ENCODE data around the gene R3HDM1. TPM values are rescaled to one million over a fixed set of nuclear protein-coding genes. Genes with fewer than 3 reads are reported as not detected.
"Not testable (repeated sequence)": the region's sequence is repeated elsewhere in the genome, so short reads cannot be mapped to it uniquely, and the experiment has no call there.

R3HDM1 gene
- total RNA-seq, 2 experiments from 2014 or later = 37.3 to 38.5 TPM

GRCh38 chr2:135663148-135663700 is 131.9 kb downstream of the R3HDM1 start:
- Mint-ChIP-seq H3K4me3 (no peak overlapping the region), H3K36me3 (ENCODE audit: low read depth) (peaks cover 37% of the 10 kb centered on the region), H3K27me3 (no peaks in the 10 kb centered on the region), H3K27ac (no peak overlapping the region), H3K4me1 (peaks cover 35% of the 10 kb centered on the region), H3K9me3 (no peaks in the 10 kb centered on the region)
- CTCF ChIA-PET = interaction anchor here (0.5 to 0.7 kb wide), 2 partner anchors 32 to 61 kb away, joined by 3 to 4 read pairs; no protein-coding TSS in a partner anchor
- DNase-seq = no peak
- POLR2A ChIA-PET = no interaction called here

- DNase-seq = no peak
- H3K27me3 Mint-ChIP-seq = no peaks in the 10 kb centered on the region
- no peak overlapping the region for H3K27ac Mint-ChIP-seq
- H3K9me3 Mint-ChIP-seq = no peaks in the 10 kb centered on the region
- H3K4me1 Mint-ChIP-seq = peaks cover 33% of the 10 kb centered on the region
- ChIA-PET CTCF (interaction anchor here (0.5 to 1.3 kb wide), 2 partner anchors 157 to 659 kb away, joined by 3 read pairs; no protein-coding TSS in a partner anchor), POLR2A (no interaction called here)
- H3K4me3 Mint-ChIP-seq = no peak overlapping the region
- peaks cover 37% of the 10 kb centered on the region for H3K36me3 Mint-ChIP-seq (ENCODE audit: low read depth)
These were observed 133.4 kb downstream of the R3HDM1 start for GRCh38 chr2:135664623-135665068.

GRCh38 chr2:135667045-135667444 is 135.8 kb downstream of the R3HDM1 start:
- Mint-ChIP-seq H3K27me3 (no peaks in the 10 kb centered on the region), H3K4me1 (peaks cover 29% of the 10 kb centered on the region), H3K9me3 (no peaks in the 10 kb centered on the region), H3K27ac (no peak overlapping the region), H3K36me3 (ENCODE audit: low read depth) (peaks cover 28% of the 10 kb centered on the region), H3K4me3 (no peak overlapping the region)
- CTCF ChIA-PET = no interaction called here
- DNase-seq = no peak
- POLR2A ChIA-PET = no interaction called here

GRCh38 chr2:135674453-135674852 is 143.2 kb downstream of the R3HDM1 start:
- Mint-ChIP-seq H3K4me3 (no peak overlapping the region), H3K9me3 (no peaks in the 10 kb centered on the region), H3K27me3 (no peaks in the 10 kb centered on the region), H3K27ac (no peak overlapping the region), H3K36me3 (ENCODE audit: low read depth) (peaks cover 29% of the 10 kb centered on the region), H3K4me1 (no peaks in the 10 kb centered on the region)
- no peak for DNase-seq
- ChIA-PET CTCF (no interaction called here), POLR2A (no interaction called here)

GRCh38 chr2:135676031-135676430 is 144.7 kb downstream of the R3HDM1 start:
- H3K4me1 Mint-ChIP-seq = no peaks in the 10 kb centered on the region
- H3K27me3 Mint-ChIP-seq = no peaks in the 10 kb centered on the region
- no peak for DNase-seq
- no peaks in the 10 kb centered on the region for H3K9me3 Mint-ChIP-seq
- H3K4me3 Mint-ChIP-seq = no peak overlapping the region
- POLR2A ChIA-PET = no interaction called here
- peaks cover 36% of the 10 kb centered on the region for H3K36me3 Mint-ChIP-seq (ENCODE audit: low read depth)
- no peak overlapping the region for H3K27ac Mint-ChIP-seq
- CTCF ChIA-PET = no interaction called here

- ChIA-PET POLR2A (no interaction called here), CTCF (no interaction called here)
- no peak for DNase-seq
- H3K27ac Mint-ChIP-seq = no peak overlapping the region
- peaks cover 39% of the 10 kb centered on the region for H3K36me3 Mint-ChIP-seq (ENCODE audit: low read depth)
- H3K4me1 Mint-ChIP-seq = no peaks in the 10 kb centered on the region
- H3K9me3 Mint-ChIP-seq = no peaks in the 10 kb centered on the region
- H3K27me3 Mint-ChIP-seq = no peaks in the 10 kb centered on the region
- no peak overlapping the region for H3K4me3 Mint-ChIP-seq
These were observed 147.8 kb downstream of the R3HDM1 start for GRCh38 chr2:135679125-135679524.

- H3K36me3 Mint-ChIP-seq (ENCODE audit: low read depth) = peaks cover 32% of the 10 kb centered on the region
- no peaks in the 10 kb centered on the region for H3K27me3 Mint-ChIP-seq
- no peak for DNase-seq
- ChIA-PET CTCF (no interaction called here), POLR2A (no interaction called here)
- no peak overlapping the region for H3K4me3 Mint-ChIP-seq
- H3K9me3 Mint-ChIP-seq = no peaks in the 10 kb centered on the region
- H3K27ac Mint-ChIP-seq = no peak overlapping the region
- peaks cover 17% of the 10 kb centered on the region for H3K4me1 Mint-ChIP-seq
These were observed 154.1 kb downstream of the R3HDM1 start for GRCh38 chr2:135685361-135685760.

- H3K9me3 Mint-ChIP-seq = no peaks in the 10 kb centered on the region
- ChIA-PET CTCF (no interaction called here), POLR2A (no interaction called here)
- peaks cover 25% of the 10 kb centered on the region for H3K36me3 Mint-ChIP-seq (ENCODE audit: low read depth)
- no peak overlapping the region for H3K27ac Mint-ChIP-seq
- H3K4me3 Mint-ChIP-seq = no peak overlapping the region
- no peaks in the 10 kb centered on the region for H3K27me3 Mint-ChIP-seq
- no peak for DNase-seq
- H3K4me1 Mint-ChIP-seq = peaks cover 23% of the 10 kb centered on the region
These were observed 157.7 kb downstream of the R3HDM1 start for GRCh38 chr2:135688978-135689377.

- ChIA-PET CTCF (no interaction called here), POLR2A (no interaction called here)
- H3K9me3 Mint-ChIP-seq = no peaks in the 10 kb centered on the region
- no peak overlapping the region for H3K4me3 Mint-ChIP-seq
- H3K27me3 Mint-ChIP-seq = no peaks in the 10 kb centered on the region
- peaks cover 23% of the 10 kb centered on the region for H3K4me1 Mint-ChIP-seq
- no peak for DNase-seq
- peak overlapping the region; percentile 67 for H3K27ac Mint-ChIP-seq
- H3K36me3 Mint-ChIP-seq (ENCODE audit: low read depth) = peaks cover 32% of the 10 kb centered on the region
These were observed 158.4 kb downstream of the R3HDM1 start for GRCh38 chr2:135689679-135690078.

GRCh38 chr2:135694711-135695110 is 163.4 kb downstream of the R3HDM1 start:
- no peak for DNase-seq
- Mint-ChIP-seq H3K4me1 (peaks cover 11% of the 10 kb centered on the region), H3K36me3 (ENCODE audit: low read depth) (peaks cover 29% of the 10 kb centered on the region), H3K27me3 (no peaks in the 10 kb centered on the region), H3K4me3 (no peak overlapping the region), H3K27ac (no peak overlapping the region), H3K9me3 (no peaks in the 10 kb centered on the region)
- ChIA-PET CTCF (interaction anchor here (0.6 to 1.4 kb wide), 3 partner anchors 15 to 32 kb away, joined by 3 to 4 read pairs (median 4); no protein-coding TSS in a partner anchor), POLR2A (no interaction called here)

- no peak overlapping the region for H3K4me3 Mint-ChIP-seq
- peaks cover 21% of the 10 kb centered on the region for H3K36me3 Mint-ChIP-seq (ENCODE audit: low read depth)
- DNase-seq = no peak
- H3K9me3 Mint-ChIP-seq = no peaks in the 10 kb centered on the region
- H3K4me1 Mint-ChIP-seq = no peaks in the 10 kb centered on the region
- ChIA-PET POLR2A (no interaction called here), CTCF (no interaction called here)
- no peaks in the 10 kb centered on the region for H3K27me3 Mint-ChIP-seq
- H3K27ac Mint-ChIP-seq = no peak overlapping the region
These were observed 167.6 kb downstream of the R3HDM1 start for GRCh38 chr2:135698838-135699237.

GRCh38 chr2:135701442-135701841 is 170.2 kb downstream of the R3HDM1 start:
- ChIA-PET POLR2A (no interaction called here), CTCF (no interaction called here)
- no peaks in the 10 kb centered on the region for H3K27me3 Mint-ChIP-seq

GRCh38 chr2:135703300-135703699 is 172.0 kb downstream of the R3HDM1 start:
- POLR2A ChIA-PET = interaction anchor here (0.8 to 1.2 kb wide), 2 partner anchors 21 to 172 kb away, joined by 3 read pairs; partner anchors contain the start of genes R3HDM1 and ZRANB3

More at GRCh38 chr2:135701442-135701841, 170.2 kb downstream of the R3HDM1 start:
- Mint-ChIP-seq H3K9me3 (no peaks in the 10 kb centered on the region), H3K4me1 (no peaks in the 10 kb centered on the region), H3K27ac (no peak overlapping the region), H3K4me3 (no peak overlapping the region), H3K36me3 (ENCODE audit: low read depth) (no peaks in the 10 kb centered on the region)
- DNase-seq = no peak

GRCh38 chr2:135704075-135704474 is 172.8 kb downstream of the R3HDM1 start:
- H3K9me3 Mint-ChIP-seq; H3K4me1 Mint-ChIP-seq; H3K4me3 Mint-ChIP-seq; H3K27ac Mint-ChIP-seq; DNase-seq; H3K36me3 Mint-ChIP-seq (ENCODE audit: low read depth); H3K27me3 Mint-ChIP-seq: not testable (repeated sequence)
- ChIA-PET POLR2A (interaction anchor here (1.2 kb wide), 1 partner anchor 173 kb away, joined by 3 read pairs; the partner anchor contains the start of genes R3HDM1 and ZRANB3), CTCF (interaction anchor here (1.1 to 1.5 kb wide), 2 partner anchors 700 to 715 kb away, joined by 3 to 4 read pairs; no protein-coding TSS in a partner anchor)

More at GRCh38 chr2:135703300-135703699, 172.0 kb downstream of the R3HDM1 start:
- Mint-ChIP-seq H3K4me3 (no peak overlapping the region), H3K4me1 (no peaks in the 10 kb centered on the region), H3K9me3 (no peaks in the 10 kb centered on the region), H3K36me3 (ENCODE audit: low read depth) (no peaks in the 10 kb centered on the region), H3K27ac (no peak overlapping the region), H3K27me3 (no peaks in the 10 kb centered on the region)
- CTCF ChIA-PET = interaction anchor here (1.1 kb wide), 1 partner anchor 714 kb away, joined by 4 read pairs; no protein-coding TSS in a partner anchor
- DNase-seq = no peak
